Heart right ventricle (tissue), 16 donors: Measurements from ENCODE around the gene CYP8B1. TPM values are rescaled to one million over a fixed set of nuclear protein-coding genes. Genes with fewer than 3 reads are reported as not detected.

Source experiments
- ATAC-seq, 8 donors: fragments of 200-7000 bp; cut with Tn5 transposase; one replicate each; pipeline ENCODE4 v1.9.1; 2020; ENCODE audit warnings: mild to moderate bottlenecking in 8 of 8, moderate library complexity in 8 of 8, moderate number of reproducible peaks in 1 of 8
- DNase-seq, 2 donors: peaks; one replicate each; pipeline ENCODE4 v3.0.0-alpha.2; 2020
- H3K27ac ChIP-seq, 10 donors: fragments of 200-600 bp; sonication (generic) in 2 of 10; one replicate each; pipeline versions ENCODE4 v1.5.0 to v1.8.0; 2020 to 2022; ENCODE audit warnings: mild to moderate bottlenecking in 3 of 10
- H3K27me3 ChIP-seq, 7 donors: fragments of 200-600 bp; one replicate each; pipeline ENCODE4 v1.8.0; 2021 to 2022; ENCODE audit warnings: mild to moderate bottlenecking in 2 of 7
- H3K36me3 ChIP-seq, 9 donors: fragments of 200-600 bp; sonication (generic) in 1 of 9; one replicate each; pipeline versions ENCODE4 v1.5.0 to v1.8.0; 2020 to 2022; ENCODE audit warnings: mild to moderate bottlenecking in 2 of 9
- H3K4me1 ChIP-seq, 9 donors: fragments of 200-600 bp; sonication (generic) in 1 of 9; one replicate each; pipeline versions ENCODE4 v1.5.0 to v1.8.0; 2020 to 2022; ENCODE audit warnings: mild to moderate bottlenecking in 4 of 9
- H3K4me3 ChIP-seq, 10 donors: fragments of 200-600 bp; sonication (generic) in 2 of 10; one replicate each; pipeline versions ENCODE4 v1.5.0 to v1.8.0; 2020 to 2022; ENCODE audit warnings: mild to moderate bottlenecking in 7 of 10, moderate library complexity in 2 of 10
- H3K9me3 ChIP-seq, 11 donors: fragments of 200-600 bp in 10 of 11; sonication (generic) in 2 of 11; one replicate each; pipeline versions ENCODE4 v1.5.0 to v1.8.0; 2013 to 2022; ENCODE audit warnings: mild to moderate bottlenecking in 2 of 11, control low read depth in 1 of 11, moderate library complexity in 1 of 11
- CTCF ChIP-seq, 9 donors: fragments of 200-600 bp; sonication (generic) in 2 of 9; IDR thresholded peaks; one replicate each; pipeline versions ENCODE4 v1.5.0 to v1.8.0; 2021 to 2022; ENCODE audit warnings: antibody characterized with exemption in 9 of 9, mild to moderate bottlenecking in 5 of 9, moderate library complexity in 1 of 9
- WGBS, 2 donors: extraction: QIAGEN DNeasy Blood & Tissue Kit; methylation state at CpG; one replicate each; pipeline ENCODE4 v1.1.7; 2013; ENCODE audit warnings: inconsistent platforms in 1 of 2; 5-methylcytosine and 5-hydroxymethylcytosine counted together
- intact Hi-C, 10 donors: fragments of 100-400 bp; cut with DNase I; formaldehyde crosslinking; loops; one replicate each; pipeline versions ENCODE4 v1.11.1 to v1.14.2; 2022
- polyA plus RNA-seq, 2 donors: library from polyadenylated mRNA; stranded (reverse); fragments of 200-250 nt; gene quantifications; one replicate each; pipeline ENCODE4 v1.2.3, GENCODE V29; 2013
- total RNA-seq, 10 donors: library from RNA; stranded (reverse); fragmentation: NEBNext Ultra II Directional in 3 of 10; extraction: Animal tissue kit (Norgen Biotek cat#: 25700) in 3 of 10; gene quantifications; one replicate each; pipeline versions ENCODE4 v1.2.1 to v1.2.4, GENCODE V29; 2021 to 2023
- donor health status: Arrhythmogenic right ventricular cardiomyopathy.
- donor health status: ischemic (EF 13 %, LVEDD 7.1; RV severe dilation, severe dysfunction).
- donor health status: healthy with polysubstance abuse.
- donor health status: DM: no; HTN: yes; CAD: no.
- donor health status: DM: no; HTN: no; CAD: no.
- donor health status: ischemic (EF 25% LVEDD 6.9; RV normal size, moderate dysfunction).
- donor health status: ischemic (EF 25% LVEDD 5.7; RV mildly dilated, moderate dysfunction).
- donor health status: healthy.
- donor health status: DM: yes; HTN: yes; CAD: no.
- donor health status: Ischemic cardiomyopathy.
- donor health status: ischemic (EF 35%, LVEDD 5.7; RV mildly dilated, moderate dysfunction).
- donor health status: nonischemic (EF 11% LVEDD 7.7; RV severe dilation, severe dysfunction).
- donor health status: DM: yes; HTN: yes; CAD: no.
- donor health status: PGD.
- donor health status: ischemic (EF 29% LVEDD 5.4; RV normal size, mild dysfunction).
- donor health status: nonischemic (EF 23%, LVEDD 6.1; RV moderate dilation, normal function).

Gene CYP8B1
- total and polyA plus RNA-seq, 12 donors = not detected

- H3K9me3 ChIP-seq = no peaks in the 10 kb centered on the region
- 10 to 19% methylated on average over 5 of the region's 5 CpGs for WGBS, 2 donors
- intact Hi-C loops = loop anchor here in 1 of 10 donors (5.0 kb wide), 1 partner anchor 89 kb away; no protein-coding TSS in a partner anchor
- no peak for TF ChIP-seq CTCF (IDR thresholded peaks at IDR 0.05)
- no peak overlapping the region for H3K4me3 ChIP-seq
- peaks cover 0 to 20% (median 11%) of the 10 kb centered on the region in 9 donors for H3K4me1 ChIP-seq
- H3K36me3 ChIP-seq = no peaks in the 10 kb centered on the region
- H3K27me3 ChIP-seq = no peaks in the 10 kb centered on the region
- ATAC-seq (peak in 7 of 8 donors; percentile 43 to 83 (median 64)), DNase-seq (peak; percentile 41 to 51)
- H3K27ac ChIP-seq = peak overlapping the region in 5 of 10 donors; percentile 5 to 64 (median 47)
Observed at GRCh38 chr3:42871592-42872196, 4.0 kb downstream of the CYP8B1 start.

- Histone ChIP-seq H3K4me3 (no peak overlapping the region), H3K27ac (no peak overlapping the region), H3K4me1 (peaks cover 0 to 20% (median 11%) of the 10 kb centered on the region in 9 donors), H3K9me3 (no peaks in the 10 kb centered on the region), H3K36me3 (no peaks in the 10 kb centered on the region), H3K27me3 (no peaks in the 10 kb centered on the region)
- intact Hi-C loops = no loop called here
- WGBS, 2 donors = 73 to 87% methylated on average over 5 of the region's 5 CpGs
- no peak for TF ChIP-seq CTCF (IDR thresholded peaks at IDR 0.05)
- DNase-seq = no peak
- no peak for ATAC-seq
Observed at GRCh38 chr3:42868841-42869240, 6.8 kb downstream of the CYP8B1 start.

GRCh38 chr3:42867138-42867537 is 8.5 kb downstream of the CYP8B1 start:
- H3K27me3 ChIP-seq = no peaks in the 10 kb centered on the region
- intact Hi-C loops = no loop called here
- 86 to 87% methylated on average over 7 of the region's 7 CpGs for WGBS, 2 donors
- no peak for ATAC-seq
- no peak for DNase-seq
- peaks cover 0 to 13% (median 9%) of the 10 kb centered on the region in 9 donors for H3K4me1 ChIP-seq
- H3K9me3 ChIP-seq = no peaks in the 10 kb centered on the region
- H3K36me3 ChIP-seq = no peaks in the 10 kb centered on the region
- H3K27ac ChIP-seq = no peak overlapping the region
- no peak for TF ChIP-seq CTCF (IDR thresholded peaks at IDR 0.05)
- no peak overlapping the region for H3K4me3 ChIP-seq

GRCh38 chr3:42865256-42865655 is 10.4 kb downstream of the CYP8B1 start:
- Histone ChIP-seq H3K27ac (no peak overlapping the region), H3K9me3 (peaks cover 0 to 6% (median 0%) of the 10 kb centered on the region in 11 donors), H3K4me1 (no peaks in the 10 kb centered on the region), H3K36me3 (no peaks in the 10 kb centered on the region), H3K4me3 (no peak overlapping the region), H3K27me3 (no peaks in the 10 kb centered on the region)
- ATAC-seq (no peak), DNase-seq (no peak)
- 96 to 98% methylated on average over 8 of the region's 8 CpGs for WGBS, 2 donors
- intact Hi-C loops = no loop called here
- no peak for TF ChIP-seq CTCF (IDR thresholded peaks at IDR 0.05)
